IMR-90 (cell line): Measurements from ENCODE around the gene GPR107. TPM values are rescaled to one million over a fixed set of nuclear protein-coding genes. Genes with fewer than 3 reads are reported as not detected.

ENCODE experiments used
- ATAC-seq: fragments of 200-7000 bp; cut with Tn5 transposase; 2 replicates; pipeline ENCODE4 v1.9.1; 2020; ENCODE audit warnings: low read depth, mild to moderate bottlenecking, moderate library complexity
- BruUV-seq: library from RNA; stranded (reverse); fragments of 400-500 nt; replicated peaks from 2 replicates; lab custom pipeline; 2021; lab: Mats Ljungman, UMichigan
- CTCF ChIA-PET: fragments of 300-600 bp; formaldehyde crosslinking; extraction: SDS; loops from one replicate; lab custom pipeline; 2021; ENCODE audit warnings: antibody characterized with exemption; lab: Yijun Ruan, JAX
- POLR2A ChIA-PET: fragments of 300-600 bp; sonication (Branson Sonifier 250); formaldehyde crosslinking; loops from one replicate; lab custom pipeline; 2022; ENCODE audit warnings: antibody characterized with exemption; ENCODE audit not compliant: unreplicated experiment; lab: Charles Lee
- DNase-seq: peaks from one replicate; pipeline ENCODE4 v3.0.0; 2013
- H2AFZ ChIP-seq: replicated peaks from 2 replicates; pipeline ENCODE3; 2013; ENCODE audit warnings: low read length, mild to moderate bottlenecking; ENCODE audit not compliant: poor library complexity
- H2AK5ac ChIP-seq: 2 replicates; pipeline ENCODE4 v1.6.1; 2013; ENCODE audit warnings: low read depth, low read length, inconsistent platforms
- H2AK9ac ChIP-seq: replicated peaks from 2 replicates; pipeline ENCODE3; 2013; ENCODE audit warnings: mild to moderate bottlenecking, low read depth, low read length, moderate library complexity; ENCODE audit not compliant: poor library complexity
- H2BK120ac ChIP-seq: 2 replicates; pipeline ENCODE4 v1.6.1; 2013; ENCODE audit warnings: low read depth, low read length, inconsistent platforms
- H2BK15ac ChIP-seq: 3 replicates; pipeline ENCODE4 v1.6.1; 2013; ENCODE audit warnings: low read depth, low read length, inconsistent platforms
- H2BK20ac ChIP-seq: 2 replicates; pipeline ENCODE4 v1.6.1; 2013; ENCODE audit warnings: low read depth, mild to moderate bottlenecking, inconsistent platforms, low read length, moderate library complexity
- H2BK5ac ChIP-seq: 2 replicates; pipeline ENCODE4 v1.6.1; 2013; ENCODE audit warnings: mild to moderate bottlenecking, low read depth, low read length, inconsistent platforms; ENCODE audit not compliant: poor library complexity, severe bottlenecking
- H3K14ac ChIP-seq: replicated peaks from 2 replicates; pipeline ENCODE4 v1.6.1; 2013; ENCODE audit warnings: low read depth, low read length, inconsistent platforms
- H3K18ac ChIP-seq: 2 replicates; pipeline ENCODE4 v1.6.1; 2013; ENCODE audit warnings: low read depth, low read length, control low read depth
- H3K23ac ChIP-seq: 2 replicates; pipeline ENCODE4 v1.6.1; 2013; ENCODE audit warnings: low read depth, low read length, inconsistent platforms
- H3K27ac ChIP-seq: 2 replicates; pipeline ENCODE4 v1.5.1; 2013; ENCODE audit warnings: mild to moderate bottlenecking, control low read depth, low read length; ENCODE audit not compliant: insufficient read depth
- H3K27me3 ChIP-seq: 2 replicates; pipeline ENCODE4 v1.6.1; 2013; ENCODE audit warnings: low read length; ENCODE audit not compliant: control insufficient read depth, insufficient read depth
- H3K36me3 ChIP-seq: 2 replicates; pipeline ENCODE4 v1.6.1; 2013; ENCODE audit warnings: low read length, mixed read lengths; ENCODE audit not compliant: control insufficient read depth, insufficient read depth
- H3K4ac ChIP-seq: 2 replicates; pipeline ENCODE4 v1.6.1; 2013; ENCODE audit warnings: low read depth, low read length, inconsistent platforms
- H3K4me1 ChIP-seq: 2 replicates; pipeline ENCODE4 v1.6.1; 2013; ENCODE audit warnings: low read length, mixed read lengths; ENCODE audit not compliant: control insufficient read depth, insufficient read depth
- H3K4me2 ChIP-seq: 2 replicates; pipeline ENCODE4 v1.6.1; 2013; ENCODE audit warnings: low read depth, mild to moderate bottlenecking, control low read depth, low read length, moderate library complexity
- H3K4me3 ChIP-seq: 2 replicates; pipeline ENCODE4 v1.5.1; 2013; ENCODE audit warnings: low read depth, mild to moderate bottlenecking, control low read depth, low read length, moderate library complexity; ENCODE audit not compliant: insufficient read depth
- H3K56ac ChIP-seq: 2 replicates; pipeline ENCODE4 v1.6.1; 2013; ENCODE audit warnings: low read length, inconsistent platforms; ENCODE audit not compliant: insufficient read depth; ENCODE audit errors: extremely low read depth
- H3K79me1 ChIP-seq, 2 experiments: 2 replicates each; pipeline ENCODE4 v1.6.1; 2013; ENCODE audit warnings: low read length in 2 of 2, inconsistent platforms in 1 of 2, low read depth in 1 of 2
- H3K9ac ChIP-seq: 2 replicates; pipeline ENCODE4 v1.6.1; 2013; ENCODE audit warnings: low read depth, low read length, control low read depth
- H3K9me1 ChIP-seq: 2 replicates; pipeline ENCODE4 v1.6.1; 2013; ENCODE audit warnings: low read length, inconsistent platforms; ENCODE audit not compliant: insufficient read depth
- H3K9me3 ChIP-seq: 2 replicates; pipeline ENCODE4 v1.6.1; 2013; ENCODE audit warnings: low read length; ENCODE audit not compliant: control insufficient read depth, insufficient read depth
- H4K20me1 ChIP-seq: 2 replicates; pipeline ENCODE4 v1.6.1; 2013; ENCODE audit warnings: low read length, inconsistent platforms; ENCODE audit not compliant: insufficient read depth
- H4K5ac ChIP-seq: 2 replicates; pipeline ENCODE4 v1.6.1; 2013; ENCODE audit warnings: mild to moderate bottlenecking, low read depth, low read length, control low read depth
- H4K8ac ChIP-seq, 2 experiments: 2 replicates each; pipeline ENCODE4 v1.6.1; 2013; ENCODE audit warnings: low read depth in 2 of 2, low read length in 2 of 2, control low read depth in 1 of 2, inconsistent platforms in 1 of 2
- H4K91ac ChIP-seq: 2 replicates; pipeline ENCODE4 v1.6.1; 2013; ENCODE audit warnings: low read depth, low read length, inconsistent platforms; ENCODE audit not compliant: insufficient read depth
- BHLHE40 ChIP-seq: fragments of 150-350 bp; IDR thresholded peaks from 2 replicates; pipeline ENCODE4 v1.6.1; 2016; ENCODE audit warnings: mild to moderate bottlenecking, low read depth, low read length
- CTCF ChIP-seq: conservative IDR thresholded peaks from 2 replicates; pipeline ENCODE4 v1.5.1; 2012; ENCODE audit warnings: mild to moderate bottlenecking, low read depth, low read length, improper control_type of control experiment
- POLR2A ChIP-seq: IDR thresholded peaks from 2 replicates; pipeline ENCODE4 v1.6.1; 2012; ENCODE audit warnings: mild to moderate bottlenecking, low read depth, low read length
- RCOR1 ChIP-seq: IDR thresholded peaks from 2 replicates; pipeline ENCODE4 v1.6.1; 2012; ENCODE audit warnings: mild to moderate bottlenecking, low read length, improper control_type of control experiment; ENCODE audit not compliant: insufficient replicate concordance
- WGBS, 2 experiments: methylation state at CpG; one replicate each; pipeline versions ENCODE4 v1.1.5 to v1.1.7; 2013; ENCODE audit warnings: missing lambda C conversion rate in 2 of 2; ENCODE audit not compliant: insufficient read length in 1 of 2; ENCODE audit errors: extremely low coverage in 2 of 2; 5-methylcytosine and 5-hydroxymethylcytosine counted together
- dilution Hi-C: fragments of 300-500 bp; cut with HindIII; formaldehyde crosslinking; loops from one replicate; pipeline ENCODE4 v1.14.3; 2018; ENCODE audit warnings: low sequenced_read_pairs; ENCODE audit not compliant: unreplicated experiment
- in situ Hi-C: fragments of 300-500 bp; cut with MboI; formaldehyde crosslinking; loops from 3 replicates; pipeline ENCODE4 v1.14.3; 2019; ENCODE audit warnings: low sequenced_read_pairs, inconsistent platforms, mixed read lengths
- intact Hi-C: fragments of 100-400 bp; cut with micrococcal nuclease; formaldehyde crosslinking; loops from 2 replicates; pipeline ENCODE4 v1.10.0; 2022
- polyA plus RNA-seq, 3 experiments: library from polyadenylated mRNA; depleted of rRNA; stranded (reverse); fragments of >200 nt; gene quantifications; 2 replicates each; pipeline ENCODE4 v1.2.3, GENCODE V29; 2012; ENCODE audit warnings: low replicate concordance in 1 of 3
- total RNA-seq: library from RNA; depleted of rRNA; stranded (reverse); fragments of >200 nt; gene quantifications from 2 replicates; pipeline ENCODE4 v1.2.3, GENCODE V29; 2012

Gene GPR107
- total and polyA plus RNA-seq, 2 of the 4 experiments (the other 2 are of a cell fraction): 16.7 to 21.6 TPM

DNA sequence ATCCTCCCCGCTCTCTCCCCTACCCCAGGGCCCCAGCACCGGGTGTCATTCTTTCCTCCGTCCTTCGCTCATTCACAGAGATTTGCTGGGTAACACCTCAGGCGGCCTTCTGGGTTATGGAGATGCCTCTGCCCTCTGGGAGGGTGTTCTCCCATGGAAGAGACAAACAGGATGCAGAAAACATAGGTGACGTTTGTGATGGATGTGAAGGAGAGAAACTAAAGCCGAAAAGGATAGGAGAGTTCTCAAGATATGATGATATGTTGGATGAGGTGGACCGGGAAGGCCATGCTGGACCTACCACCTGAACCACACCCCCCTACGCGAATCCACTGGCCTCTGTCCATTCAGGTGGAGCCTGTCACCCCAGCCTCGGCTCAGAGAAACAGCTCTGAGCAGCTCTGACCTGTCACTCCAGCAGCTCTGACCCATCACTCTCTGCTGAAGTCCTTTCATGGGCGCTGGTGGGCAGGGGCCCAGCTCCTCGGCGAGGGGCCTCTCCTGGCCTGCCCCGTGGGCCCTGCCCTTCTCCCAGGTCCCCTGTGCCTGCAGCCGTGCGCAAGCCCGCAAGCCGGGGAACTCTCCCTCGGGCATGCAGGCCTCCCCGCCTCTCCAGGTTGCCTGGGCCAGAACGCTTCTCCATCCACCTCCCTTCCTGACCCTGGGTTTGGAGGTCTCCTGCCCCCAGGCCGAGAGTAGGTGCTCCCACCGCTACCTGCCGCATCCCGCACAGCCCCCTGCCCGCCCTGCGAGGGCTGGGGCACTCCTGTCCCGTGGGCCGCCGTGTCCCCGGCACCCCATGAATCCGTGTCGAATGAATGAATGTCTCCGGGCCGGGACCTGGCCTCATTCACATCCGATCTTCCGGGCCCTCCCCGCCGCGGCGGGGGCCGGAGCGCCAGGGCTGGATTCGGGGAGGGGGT is 117.8 kb downstream of the GPR107 start:
- dilution Hi-C loops: no loop called here
- no peak overlapping the region for H3K18ac ChIP-seq
- H2AK5ac ChIP-seq: peak overlapping the region; percentile 42
- whole genome bisulfite sequencing, 2 experiments: 21% methylated on average over 7 of the region's 45 CpGs; no CpG with 5 or more reads in 1 of the 2 experiments
- H3K4me2 ChIP-seq: peak overlapping the region; percentile 83
- peak overlapping the region; percentile 80 for H3K4ac ChIP-seq
- H2BK20ac ChIP-seq: no peak overlapping the region
- peaks cover 31% of the 10 kb centered on the region for H4K20me1 ChIP-seq
- no peak overlapping the region for H2BK15ac ChIP-seq
- H3K56ac ChIP-seq: peak overlapping the region; percentile 6; the same call in 1 of the 2 replicates
- H3K9me3 ChIP-seq: no peaks in the 10 kb centered on the region
- H3K9me1 ChIP-seq: peaks cover 12% of the 10 kb centered on the region
- TF ChIP-seq CTCF: no peak
- no peak for TF ChIP-seq BHLHE40
- no peak for TF ChIP-seq RCOR1
- TF ChIP-seq POLR2A: no peak
- ChIA-PET CTCF (no interaction called here), POLR2A (no interaction called here)
- ATAC-seq (no peak; the same call in 1 of the 2 replicates), DNase-seq (no peak)
- H4K8ac ChIP-seq: peak overlapping the region; percentile 70 to 91; a peak in 3 of 4 replicates
- peak overlapping the region; percentile 44; the same call in 1 of the 2 replicates for H3K9ac ChIP-seq
- intact Hi-C loops: loop anchor here (1.0 to 2.0 kb wide), 2 partner anchors 42 to 65 kb away; no protein-coding TSS in a partner anchor
- H3K27me3 ChIP-seq: no peaks in the 10 kb centered on the region
- H2AFZ ChIP-seq: peak overlapping the region; percentile 91
- H3K23ac ChIP-seq: 0 out of 2 replicates have a peak overlapping the region, but pooled peaks have one; percentile 63
- peak overlapping the region; percentile 32; the same call in 1 of the 2 replicates for H3K27ac ChIP-seq
- peaks cover 9 to 34% of the 10 kb centered on the region in 2 experiments; a peak in 3 of 4 replicates for H3K79me1 ChIP-seq
- H2BK120ac ChIP-seq: peak overlapping the region; percentile 62
- peak overlapping the region; percentile 29 for H3K4me3 ChIP-seq
- H4K5ac ChIP-seq: no peak overlapping the region; the same call in 1 of the 2 replicates
- H4K91ac ChIP-seq: peak overlapping the region; percentile 62
- H2AK9ac ChIP-seq: peak overlapping the region; percentile 85
- peaks cover 1% of the 10 kb centered on the region for H3K36me3 ChIP-seq
- H2BK5ac ChIP-seq: peak overlapping the region; percentile 60
- peaks cover 10% of the 10 kb centered on the region for H3K4me1 ChIP-seq
- no TSS peak for BruUV-seq
- peak overlapping the region; percentile 84 for H3K14ac ChIP-seq
- in situ Hi-C loops: no loop called here
